ENCODE data around the gene FLT1. TPM values are rescaled to one million over a fixed set of nuclear protein-coding genes. Genes with fewer than 3 reads are reported as not detected.
A peak's percentile ranks its signal among the peaks of the same experiment; 100 is the strongest.

FLT1 gene
- total and polyA plus RNA-seq, 2 experiments from 2014 or later = 7.5 to 14.8 TPM

- no peaks in the 10 kb centered on the region for H3K27me3 ChIP-seq
- H3K9me3 ChIP-seq (ENCODE audit: low read depth) = no peaks in the 10 kb centered on the region
- DNase-seq (ENCODE audit: low read depth in 1 of 2, low spot score in 1 of 2) = no peak
- H3K4me3 ChIP-seq = no peak overlapping the region
- H3K27ac ChIP-seq = no peak overlapping the region
- H3K36me3 ChIP-seq = no peaks in the 10 kb centered on the region
- TF ChIP-seq, protein P1, sequence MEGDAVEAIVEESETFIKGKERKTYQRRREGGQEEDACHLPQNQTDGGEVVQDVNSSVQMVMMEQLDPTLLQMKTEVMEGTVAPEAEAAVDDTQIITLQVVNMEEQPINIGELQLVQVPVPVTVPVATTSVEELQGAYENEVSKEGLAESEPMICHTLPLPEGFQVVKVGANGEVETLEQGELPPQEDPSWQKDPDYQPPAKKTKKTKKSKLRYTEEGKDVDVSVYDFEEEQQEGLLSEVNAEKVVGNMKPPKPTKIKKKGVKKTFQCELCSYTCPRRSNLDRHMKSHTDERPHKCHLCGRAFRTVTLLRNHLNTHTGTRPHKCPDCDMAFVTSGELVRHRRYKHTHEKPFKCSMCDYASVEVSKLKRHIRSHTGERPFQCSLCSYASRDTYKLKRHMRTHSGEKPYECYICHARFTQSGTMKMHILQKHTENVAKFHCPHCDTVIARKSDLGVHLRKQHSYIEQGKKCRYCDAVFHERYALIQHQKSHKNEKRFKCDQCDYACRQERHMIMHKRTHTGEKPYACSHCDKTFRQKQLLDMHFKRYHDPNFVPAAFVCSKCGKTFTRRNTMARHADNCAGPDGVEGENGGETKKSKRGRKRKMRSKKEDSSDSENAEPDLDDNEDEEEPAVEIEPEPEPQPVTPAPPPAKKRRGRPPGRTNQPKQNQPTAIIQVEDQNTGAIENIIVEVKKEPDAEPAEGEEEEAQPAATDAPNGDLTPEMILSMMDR (IDR thresholded peaks at IDR 0.05; ENCODE audit: low read depth, low read length) = no peak
- H3K4me1 ChIP-seq (ENCODE audit: low read depth) = peaks cover 6% of the 10 kb centered on the region
Observed at GRCh38 chr13:28322256-28322905, 172.5 kb downstream of the FLT1 start.

DNA sequence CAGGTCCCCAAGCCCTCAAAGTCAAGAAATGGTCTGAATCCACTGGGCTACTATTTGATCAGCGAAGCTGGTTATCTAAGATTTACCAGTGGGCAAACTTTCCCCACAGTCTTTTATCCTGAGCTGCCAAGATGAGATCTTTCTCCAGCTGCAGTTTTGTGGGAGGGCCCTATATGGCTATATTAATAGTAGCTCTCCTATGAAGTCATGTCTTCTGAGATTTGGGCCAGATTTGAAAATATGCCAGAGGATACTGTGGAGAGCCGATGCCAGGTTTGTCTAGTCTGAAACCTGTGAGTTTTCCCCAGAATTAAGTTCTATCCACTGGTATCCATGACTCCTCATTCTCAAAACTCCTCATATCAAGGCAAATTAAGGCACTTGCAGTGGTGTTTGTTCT is 173.2 kb downstream of the FLT1 start:
- Histone ChIP-seq H3K27ac (no peak overlapping the region), H3K4me1 (ENCODE audit: low read depth) (peaks cover 6% of the 10 kb centered on the region), H3K27me3 (no peaks in the 10 kb centered on the region), H3K9me3 (ENCODE audit: low read depth) (no peaks in the 10 kb centered on the region), H3K4me3 (no peak overlapping the region), H3K36me3 (no peaks in the 10 kb centered on the region)
- TF ChIP-seq, protein P1 (IDR thresholded peaks at IDR 0.05; ENCODE audit: low read depth, low read length) = no peak
- no peak for DNase-seq (ENCODE audit: low read depth in 1 of 2, low spot score in 1 of 2)

GRCh38 chr13:28320884-28321574 is 173.9 kb downstream of the FLT1 start:
- Histone ChIP-seq H3K4me3 (no peak overlapping the region), H3K4me1 (ENCODE audit: low read depth) (peaks cover 11% of the 10 kb centered on the region), H3K9me3 (ENCODE audit: low read depth) (no peaks in the 10 kb centered on the region), H3K27ac (no peak overlapping the region), H3K36me3 (no peaks in the 10 kb centered on the region), H3K27me3 (no peaks in the 10 kb centered on the region)
- no peak for DNase-seq (ENCODE audit: low read depth in 1 of 2, low spot score in 1 of 2)
- TF ChIP-seq, protein P1 (IDR thresholded peaks at IDR 0.05; ENCODE audit: low read depth, low read length) = no peak

- Histone ChIP-seq H3K4me1 (ENCODE audit: low read depth) (peaks cover 13% of the 10 kb centered on the region), H3K36me3 (no peaks in the 10 kb centered on the region), H3K27me3 (no peaks in the 10 kb centered on the region), H3K27ac (no peak overlapping the region), H3K9me3 (ENCODE audit: low read depth) (no peaks in the 10 kb centered on the region), H3K4me3 (no peak overlapping the region)
- no peak for DNase-seq (ENCODE audit: low read depth in 1 of 2, low spot score in 1 of 2)
- TF ChIP-seq, protein P1 (IDR thresholded peaks at IDR 0.05; ENCODE audit: low read depth, low read length) = no peak
Observed at GRCh38 chr13:28320209-28320608, 174.7 kb downstream of the FLT1 start.

DNA sequence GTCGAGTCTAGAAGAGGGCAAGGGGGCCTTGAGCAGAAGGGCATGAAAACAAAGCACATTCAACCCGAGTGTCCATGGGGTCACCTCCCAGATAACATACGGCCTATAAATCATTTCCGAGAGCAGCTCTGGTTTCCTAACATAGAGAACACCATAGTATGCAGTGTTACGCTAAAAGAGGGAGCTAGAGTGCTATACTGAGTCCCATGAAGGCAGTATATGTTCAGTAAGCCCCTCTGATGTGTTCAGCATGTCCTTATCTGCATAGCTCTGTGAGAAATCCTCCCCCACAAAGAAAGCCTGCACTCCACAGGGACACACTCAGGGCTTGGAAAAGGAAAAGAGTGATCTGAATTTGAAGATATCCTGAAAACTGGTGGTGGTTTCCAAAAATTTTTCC is 175.4 kb downstream of the FLT1 start:
- H3K4me3 ChIP-seq = no peak overlapping the region
- no peaks in the 10 kb centered on the region for H3K9me3 ChIP-seq (ENCODE audit: low read depth)
- no peaks in the 10 kb centered on the region for H3K36me3 ChIP-seq
- TF ChIP-seq, protein P1 (IDR thresholded peaks at IDR 0.05; ENCODE audit: low read depth, low read length) = no peak
- DNase-seq (ENCODE audit: low read depth in 1 of 2, low spot score in 1 of 2) = peak in 1 of 2 donors; percentile 40
- H3K4me1 ChIP-seq (ENCODE audit: low read depth) = peaks cover 13% of the 10 kb centered on the region
- H3K27me3 ChIP-seq = no peaks in the 10 kb centered on the region
- no peak overlapping the region for H3K27ac ChIP-seq

All from cardiac muscle cell (in vitro differentiated cells and primary cell).